Stimulated activated CD8-positive, alpha-beta memory T cell treated with anti-CD3 and anti-CD28 coated beads, Interleukin-7, amount 100 ng/mL, for 24 hours (primary cell): ENCODE measurements around the gene ADD2.
"Not testable (repeated sequence)": the region's sequence is repeated elsewhere in the genome, so short reads cannot be mapped to it uniquely, and the experiment has no call there.

Experiments used
- DNase-seq: peaks from one replicate; pipeline ENCODE4 v3.0.0-alpha.2; 2020; ENCODE audit warnings: low read depth

ADD2 gene

GRCh38 chr2:70751881-70752280, 16.1 kb downstream of the ADD2 start:
- DNase-seq, result no peak

DNA sequence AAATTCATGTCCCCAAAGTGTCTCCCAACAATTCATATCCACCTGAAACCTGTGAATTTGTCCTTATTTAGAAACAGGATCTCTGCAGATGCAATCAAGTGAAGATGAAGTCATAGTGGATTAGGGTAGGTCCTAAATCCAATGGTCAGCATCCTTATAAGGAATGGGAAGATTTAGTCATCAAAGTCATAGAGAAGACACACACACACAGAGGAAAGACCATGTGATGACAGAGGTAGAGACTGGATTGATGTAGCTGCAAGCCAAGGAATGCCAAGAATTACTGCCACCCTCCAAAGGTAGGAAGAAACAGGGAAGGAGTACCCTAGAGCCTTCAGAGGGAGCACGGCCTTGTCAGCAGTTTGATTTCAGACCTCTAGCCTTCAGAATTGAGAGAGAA, 17.7 kb downstream of the ADD2 start:
- DNase-seq, result no peak

- no peak for DNase-seq
Observed at GRCh38 chr2:70748002-70748784, 19.8 kb downstream of the ADD2 start.

GRCh38 chr2:70747284-70747683, 20.7 kb downstream of the ADD2 start:
- DNase-seq, result no peak

DNA sequence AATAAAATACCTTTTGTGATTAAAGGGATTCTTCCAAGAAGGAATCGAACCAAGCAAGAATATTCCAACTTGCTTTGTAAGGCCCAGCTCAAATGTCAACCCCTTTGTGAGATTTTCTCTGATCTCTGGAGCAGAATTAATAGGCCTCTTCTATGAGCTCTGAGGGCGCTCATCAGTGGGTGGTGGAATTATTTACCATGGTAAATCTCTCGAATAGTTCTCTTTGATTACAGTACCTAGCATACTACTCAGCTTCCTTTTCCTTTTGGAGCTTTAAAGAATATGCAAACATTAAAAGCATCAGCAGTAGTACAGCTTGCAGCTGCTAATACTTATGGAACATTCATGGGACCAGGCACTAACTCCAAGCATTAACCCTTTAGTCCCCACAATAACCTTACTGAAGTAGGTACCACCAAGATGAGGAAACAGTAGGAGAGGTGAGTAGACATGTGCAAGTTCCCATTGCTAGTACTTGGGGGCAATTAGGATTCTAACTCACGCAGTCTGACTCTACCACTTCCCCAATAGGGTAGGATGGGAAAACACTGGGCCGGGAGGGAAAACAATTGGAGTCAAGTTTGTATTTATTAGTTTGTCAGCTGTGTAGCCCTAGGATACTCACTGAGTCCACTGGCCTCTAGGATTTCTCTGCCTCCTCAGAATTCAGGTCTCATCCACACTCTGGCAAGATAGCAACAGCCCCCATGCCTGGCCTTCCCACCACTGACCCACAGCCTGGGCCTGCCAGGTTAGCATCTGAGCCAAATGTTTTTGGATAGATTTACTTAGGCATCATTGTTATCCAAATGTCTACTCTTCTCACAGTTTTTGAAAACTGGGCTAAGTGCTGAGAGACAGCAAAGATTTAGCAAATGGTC, 21.7 kb downstream of the ADD2 start:
- no peak for DNase-seq

- no peak for DNase-seq
Observed at GRCh38 chr2:70745276-70745825, 22.6 kb downstream of the ADD2 start.

- no peak for DNase-seq
Observed at GRCh38 chr2:70744397-70744796, 23.6 kb downstream of the ADD2 start.

- DNase-seq, result no peak
Observed at GRCh38 chr2:70743677-70744076, 24.3 kb downstream of the ADD2 start.

GRCh38 chr2:70743068-70743467, 24.9 kb downstream of the ADD2 start:
- no peak for DNase-seq

DNA sequence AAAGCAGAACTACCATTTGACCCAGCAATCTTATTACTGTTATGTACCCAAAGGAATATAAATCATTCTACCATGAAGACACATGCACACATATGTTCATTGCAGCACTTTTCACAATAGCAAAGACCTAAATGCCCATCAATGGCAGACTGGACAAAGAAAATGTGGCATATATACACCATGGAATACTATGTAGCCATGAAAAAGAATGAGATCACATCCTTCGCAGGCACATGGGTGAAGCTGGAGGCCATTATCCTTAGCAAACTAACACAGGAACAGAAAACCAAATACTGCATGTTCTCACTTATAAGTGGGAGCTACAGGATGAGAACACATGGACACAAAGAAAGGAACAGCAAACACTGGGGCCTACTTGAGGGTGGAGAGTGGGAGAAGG, 28.5 kb downstream of the ADD2 start:
- not testable (repeated sequence) for DNase-seq

GRCh38 chr2:70738159-70738558, 29.8 kb downstream of the ADD2 start:
- no peak for DNase-seq

GRCh38 chr2:70735071-70735470, 32.9 kb downstream of the ADD2 start:
- DNase-seq, result no peak

DNA sequence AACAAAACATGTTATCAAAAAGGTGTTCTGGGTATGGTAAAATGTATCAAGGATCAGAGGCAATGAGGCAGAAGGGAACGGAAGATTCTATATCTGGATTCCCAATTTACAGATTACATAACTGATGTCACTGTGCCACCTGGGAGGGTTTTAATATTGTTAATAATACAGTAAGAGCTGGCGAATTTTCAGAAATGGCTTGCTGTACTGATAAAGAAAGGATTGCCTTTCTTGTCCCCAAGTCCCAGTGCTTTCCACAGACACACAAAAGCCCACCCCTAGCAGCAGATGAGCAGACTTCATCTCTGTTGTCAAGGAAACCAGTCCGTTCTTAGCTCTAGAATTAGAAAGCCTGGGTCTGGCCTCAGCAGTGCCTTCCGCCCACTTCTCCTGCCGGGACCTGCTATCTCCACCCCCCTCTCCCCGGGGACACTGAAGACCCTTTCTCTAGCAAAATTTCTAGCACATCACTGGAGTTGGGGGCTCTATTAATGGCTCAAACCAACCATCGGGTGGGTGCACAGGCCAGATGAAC, 34.3 kb downstream of the ADD2 start:
- DNase-seq, result no peak

- no peak for DNase-seq
Observed at GRCh38 chr2:70732766-70733645, 35.0 kb downstream of the ADD2 start.

DNA sequence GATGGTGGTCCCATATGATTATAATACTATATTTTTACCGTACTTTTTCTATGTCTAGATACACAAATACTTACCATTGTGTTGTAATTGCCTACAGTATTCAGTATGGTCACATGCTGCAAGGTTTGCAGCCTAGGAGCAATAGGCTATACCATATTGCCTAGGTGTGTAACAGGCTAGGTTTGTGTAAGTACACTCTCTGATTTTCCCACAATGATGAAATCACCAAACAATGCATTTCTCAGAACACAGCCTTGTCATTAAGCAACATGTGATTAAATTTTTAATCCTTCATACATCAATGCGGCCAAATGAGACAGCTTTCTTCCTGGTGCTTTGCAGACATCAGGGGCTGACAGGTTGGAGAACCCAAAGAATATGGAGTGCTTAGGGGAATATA, 37.3 kb downstream of the ADD2 start:
- no peak for DNase-seq

- no peak for DNase-seq
Observed at GRCh38 chr2:70729647-70730046, 38.4 kb downstream of the ADD2 start.

DNA sequence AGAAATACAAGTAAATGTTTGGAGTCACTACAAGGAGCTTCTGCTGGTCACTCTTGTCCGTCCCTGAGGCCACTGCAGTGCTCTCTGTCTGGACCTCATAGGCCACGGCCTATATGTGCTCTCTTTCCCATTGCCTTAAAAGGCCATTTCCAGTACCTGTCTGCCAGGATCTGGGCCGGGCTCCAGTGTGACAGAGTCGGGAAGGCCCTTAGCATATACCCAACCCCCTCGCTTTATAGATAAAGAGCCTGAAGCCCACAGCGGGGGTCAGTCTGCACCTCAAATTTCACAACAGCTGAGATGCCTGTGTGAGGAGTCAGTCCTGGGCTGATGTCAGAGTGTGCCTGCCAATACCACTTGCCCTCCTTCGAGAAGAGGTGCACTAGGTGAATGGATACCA, 39.9 kb downstream of the ADD2 start:
- no peak for DNase-seq

- DNase-seq, result no peak
Observed at GRCh38 chr2:70726947-70727725, 40.9 kb downstream of the ADD2 start.

- no peak for DNase-seq
Observed at GRCh38 chr2:70725505-70725904, 42.5 kb downstream of the ADD2 start.

GRCh38 chr2:70724366-70724765, 43.6 kb downstream of the ADD2 start:
- DNase-seq, result no peak
